K562 (cell line): ENCODE data around the gene APOL4. TPM values are rescaled to one million over a fixed set of nuclear protein-coding genes. Genes with fewer than 3 reads are reported as not detected.
A peak's percentile ranks its signal among the peaks of the same experiment; 100 is the strongest.
"Not testable (repeated sequence)": the region's sequence is repeated elsewhere in the genome, so short reads cannot be mapped to it uniquely, and the experiment has no call there.

Experiments
- ATAC-seq: fragments of 200-7000 bp; cut with Tn5 transposase; 3 replicates; pipeline ENCODE4 v1.9.1; 2020; ENCODE audit warnings: moderate library complexity
- BruUV-seq: library from RNA; stranded (reverse); fragments of 400-500 nt; replicated peaks from 2 replicates; lab custom pipeline; 2021; lab: Mats Ljungman, UMichigan
- CTCF ChIA-PET: fragments of 300-600 bp; formaldehyde crosslinking; extraction: SDS; loops from one replicate; lab custom pipeline; 2021; ENCODE audit warnings: low intra/inter-chr PET ratio; lab: Yijun Ruan, JAX
- POLR2A ChIA-PET: fragments of 300-600, 350-650 bp; sonication (Branson Sonifier 250); formaldehyde crosslinking; extraction: SDS; loops from one replicate; lab custom pipeline; 2021; ENCODE audit warnings: antibody characterized with exemption, inconsistent platforms; lab: Yijun Ruan, JAX
- DNase-seq, 4 experiments: peaks; one replicate each; pipeline versions ENCODE4 v3.0.0 to v3.0.0-alpha.2; 2011 to 2018; ENCODE audit warnings: low spot score in 3 of 4, mixed read lengths in 3 of 4; ENCODE audit errors: extremely low read depth in 1 of 4
- FAIRE-seq: peaks from 2 replicates; lab custom pipeline; 2011; peaks lifted over from hg19 to GRCh38; lab: Jason Lieb, UNC
- H2AFZ ChIP-seq: 2 replicates; pipeline ENCODE4 v1.6.0; 2011; ENCODE audit warnings: low read depth, low read length, control low read depth, inconsistent platforms
- H3K27ac ChIP-seq: fragments of 200-600 bp; 3 replicates; pipeline ENCODE4 v1.8.0; 2011; ENCODE audit warnings: low read depth, mild to moderate bottlenecking, control low read depth, inconsistent platforms, low read length, moderate library complexity, mixed read lengths; ENCODE audit errors: extremely low read depth
- H3K27me3 ChIP-seq, 2 experiments: fragments of 300-600 bp in 1 of 2; 2 replicates in 1 of 2; 3 replicates in 1 of 2; pipeline versions ENCODE4 v1.6.0 to v1.8.0; 2011; ENCODE audit warnings: inconsistent platforms in 2 of 2, low read length in 2 of 2, mild to moderate bottlenecking in 1 of 2, mixed read lengths in 1 of 2, moderate library complexity in 1 of 2; ENCODE audit not compliant: control insufficient read depth in 2 of 2, insufficient read depth in 2 of 2
- H3K36me3 ChIP-seq: fragments of 300-600 bp; 3 replicates; pipeline ENCODE4 v1.8.0; 2011; ENCODE audit warnings: mild to moderate bottlenecking, low read length, inconsistent platforms; ENCODE audit not compliant: control insufficient read depth, insufficient read depth
- H3K4me1 ChIP-seq, 2 experiments: fragments of 200-600 bp in 1 of 2; replicated peaks in 1 of 2; 2 replicates in 1 of 2; 3 replicates in 1 of 2; pipeline versions ENCODE4 v1.5.1 to v1.8.0; 2011; ENCODE audit warnings: inconsistent platforms in 2 of 2, low read length in 2 of 2, mild to moderate bottlenecking in 1 of 2, mixed read lengths in 1 of 2, moderate library complexity in 1 of 2; ENCODE audit not compliant: control insufficient read depth in 2 of 2, insufficient read depth in 2 of 2
- H3K4me2 ChIP-seq: 2 replicates; pipeline ENCODE4 v1.6.1; 2011; ENCODE audit warnings: low read length, control low read depth, inconsistent platforms, mixed read lengths; ENCODE audit not compliant: insufficient read depth
- H3K4me3 ChIP-seq: fragments of 200-600 bp; sonication (generic), shearing (Covaris generic); 2 replicates; pipeline ENCODE4 v1.5.1; 2016; ENCODE audit warnings: control low read depth, inconsistent platforms
- H3K79me2 ChIP-seq: fragments of 200-600 bp; 3 replicates; pipeline ENCODE4 v1.8.0; 2011; ENCODE audit warnings: low read length, inconsistent platforms; ENCODE audit not compliant: control insufficient read depth, insufficient read depth
- H3K9ac ChIP-seq, 2 experiments: 2 replicates each; pipeline versions ENCODE4 v1.6.0 to v1.6.1; 2011; ENCODE audit warnings: low read depth in 2 of 2, low read length in 2 of 2, control low read depth in 1 of 2, inconsistent platforms in 1 of 2, mild to moderate bottlenecking in 1 of 2, mixed read lengths in 1 of 2; ENCODE audit not compliant: insufficient read depth in 1 of 2
- H3K9me1 ChIP-seq: one replicate; pipeline ENCODE4 v1.6.0; 2011; ENCODE audit warnings: inconsistent platforms, mild to moderate bottlenecking, low read length, moderate library complexity; ENCODE audit not compliant: control insufficient read depth, insufficient read depth
- H3K9me3 ChIP-seq: replicated peaks from 2 replicates; pipeline ENCODE4 v1.5.1; 2011; ENCODE audit warnings: low read depth, low read length, inconsistent platforms; ENCODE audit not compliant: control insufficient read depth, insufficient read depth
- H4K20me1 ChIP-seq: replicated peaks from 2 replicates; pipeline ENCODE4 v1.6.1; 2011; ENCODE audit warnings: low read length, inconsistent platforms, mixed read lengths; ENCODE audit not compliant: control insufficient read depth, insufficient read depth
- CC2D1A ChIP-seq: fragments of 450-650 bp; IDR thresholded peaks from 2 replicates; pipeline ENCODE4 v1.6.1; 2017; ENCODE audit warnings: mild to moderate bottlenecking
- NBN ChIP-seq: fragments of 450-650 bp; IDR thresholded peaks from 2 replicates; pipeline ENCODE4 v1.6.1; 2016; ENCODE audit warnings: low read depth, mild to moderate bottlenecking
- WGBS: fragments of 100-300 bp; shearing (Covaris generic); methylation state at CpG from one replicate; pipeline ENCODE4 v1.1.6; 2016; ENCODE audit warnings: low coverage, mixed read lengths; ENCODE audit not compliant: insufficient coverage; ENCODE audit errors: missing lambda C conversion rate; 5-methylcytosine and 5-hydroxymethylcytosine counted together
- in situ Hi-C: fragments of 300-500 bp; cut with MboI; formaldehyde crosslinking; loops from 4 replicates; pipeline ENCODE4 v1.15.0; 2018; ENCODE audit warnings: inconsistent platforms, mixed read lengths
- intact Hi-C: fragments of 100-400 bp; cut with micrococcal nuclease; formaldehyde crosslinking; loops from 2 replicates; pipeline ENCODE4 v1.14.2; 2022
- polyA plus RNA-seq, 8 experiments: library from polyadenylated mRNA; depleted of rRNA in 4 of 8; stranded (reverse) in 5 of 8; unstranded in 3 of 8; fragments of >200 nt; fragmentation: Nextera tagmentation in 2 of 8; fragmentation: Illumina TruSeq in 1 of 8; extraction: Ambion mirVana in 2 of 8; extraction: Trizol in 1 of 8; gene quantifications; 2 replicates each; pipeline versions ENCODE4 v1.2.1 to v1.2.3, GENCODE V29; 2011 to 2014; ENCODE audit warnings: inconsistent platforms in 1 of 8, missing spikeins in 1 of 8
- total RNA-seq, 7 experiments: library from RNA; depleted of rRNA in 6 of 7; stranded (reverse); fragments of >200 nt in 6 of 7; fragmentation: Illumina TruSeq in 2 of 7; extraction: Trizol in 2 of 7; gene quantifications; 2 replicates each; pipeline versions ENCODE4 v1.2.1 to v1.2.3, GENCODE V29; 2011 to 2021; ENCODE audit warnings: low replicate concordance in 1 of 7
- TF ChIP-seq, protein P1 (sequence below): fragments of 450-650 bp; formaldehyde crosslinking; IDR thresholded peaks from 2 replicates; pipeline ENCODE4 v1.4.0; 2020; ENCODE audit warnings: mild to moderate bottlenecking, moderate library complexity

The APOL4 gene
- total and polyA plus RNA-seq, 9 of the 15 experiments (the other 6 are each of a cell fraction or from before 2014, with no cell fraction given): 6.5 to 15.0 (median 9.8) TPM

- TF ChIP-seq, protein P1, sequence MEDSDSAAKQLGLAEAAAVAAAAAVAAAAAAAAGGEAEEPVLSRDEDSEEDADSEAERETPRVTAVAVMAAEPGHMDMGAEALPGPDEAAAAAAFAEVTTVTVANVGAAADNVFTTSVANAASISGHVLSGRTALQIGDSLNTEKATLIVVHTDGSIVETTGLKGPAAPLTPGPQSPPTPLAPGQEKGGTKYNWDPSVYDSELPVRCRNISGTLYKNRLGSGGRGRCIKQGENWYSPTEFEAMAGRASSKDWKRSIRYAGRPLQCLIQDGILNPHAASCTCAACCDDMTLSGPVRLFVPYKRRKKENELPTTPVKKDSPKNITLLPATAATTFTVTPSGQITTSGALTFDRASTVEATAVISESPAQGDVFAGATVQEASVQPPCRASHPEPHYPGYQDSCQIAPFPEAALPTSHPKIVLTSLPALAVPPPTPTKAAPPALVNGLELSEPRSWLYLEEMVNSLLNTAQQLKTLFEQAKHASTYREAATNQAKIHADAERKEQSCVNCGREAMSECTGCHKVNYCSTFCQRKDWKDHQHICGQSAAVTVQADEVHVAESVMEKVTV (CRISPR knock-in tag): no peak
- TF ChIP-seq CC2D1A: peak; percentile 100
- TF ChIP-seq NBN: 0 out of 2 replicates have a peak, but pooled peaks have one; percentile 54
These were observed at the start of gene APOL4 (continued) for GRCh38 chr22:36201630-36202319.

DNA sequence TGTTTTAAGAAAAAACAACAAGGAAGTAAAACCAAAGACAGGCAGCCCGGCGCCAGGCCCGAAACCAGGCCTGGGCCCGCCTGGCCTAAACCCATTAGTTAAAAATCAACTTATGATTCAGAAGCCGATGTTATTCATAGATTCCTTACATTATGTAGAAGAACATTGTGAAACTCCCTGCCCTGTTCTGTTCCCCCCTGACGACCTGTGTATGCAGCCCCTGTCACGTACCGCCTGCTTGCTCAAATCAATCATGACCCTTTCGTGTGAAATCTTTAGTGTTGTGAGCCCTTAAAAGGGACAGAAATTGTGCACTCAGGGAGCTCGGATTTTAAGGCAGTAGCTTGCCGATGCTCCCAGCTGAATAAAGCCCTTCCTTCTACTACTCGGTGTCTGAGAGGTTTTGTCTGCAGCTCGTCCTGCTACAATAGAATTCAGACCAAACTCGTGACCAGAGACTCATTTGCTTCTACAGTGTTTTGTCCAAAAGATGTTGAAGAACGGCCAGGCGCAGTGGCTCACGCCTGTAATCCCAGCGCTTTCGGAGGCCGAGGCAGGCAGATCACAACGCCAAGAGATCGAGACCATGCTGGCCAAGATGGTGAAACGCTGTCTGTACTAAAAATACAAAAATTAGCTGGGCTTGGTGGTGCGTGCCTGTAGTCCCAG lies 48.8 kb upstream of the APOL4 start:
- intact Hi-C loops, H2AFZ ChIP-seq, H3K4me3 ChIP-seq: not testable (repeated sequence)

More for the DNA sequence above, 48.8 kb upstream of the APOL4 start:
- H3K36me3 ChIP-seq, H3K27me3 ChIP-seq, DNase-seq, H3K9ac ChIP-seq, POLR2A ChIA-PET, BruUV-seq, in situ Hi-C loops, H3K27ac ChIP-seq, CTCF ChIA-PET, ATAC-seq, H3K9me1 ChIP-seq, FAIRE-seq, H4K20me1 ChIP-seq, H3K4me2 ChIP-seq, H3K9me3 ChIP-seq: not testable (repeated sequence)
- peaks cover 20% of the 10 kb centered on the region for H3K79me2 ChIP-seq
- H3K4me1 ChIP-seq: peaks cover 8 to 18% of the 10 kb centered on the region in 2 experiments; a peak in 3 of 5 replicates
- 85% methylated on average over 17 of the region's 24 CpGs for WGBS
